ENCODE measurements around the gene MAGEA8.
"Not testable (repeated sequence)": the region's sequence is repeated elsewhere in the genome, so short reads cannot be mapped to it uniquely, and the experiment has no call there.

MAGEA8 gene

GRCh38 chrX:149903889-149904748, 23.1 kb downstream of the MAGEA8 start:
- no peak for DNase-seq (ENCODE audit: low read depth in 2 of 2)

- no peak for DNase-seq (ENCODE audit: low read depth in 2 of 2)
Observed at GRCh38 chrX:149908308-149908707, 27.3 kb downstream of the MAGEA8 start.

- DNase-seq (ENCODE audit: low read depth in 2 of 2), result no peak
Observed at GRCh38 chrX:149908727-149909126, 27.7 kb downstream of the MAGEA8 start.

- DNase-seq (ENCODE audit: low read depth in 2 of 2), result no peak
Observed at GRCh38 chrX:149909324-149910177, 28.6 kb downstream of the MAGEA8 start.

GRCh38 chrX:149910178-149910695, 29.3 kb downstream of the MAGEA8 start:
- no peak for DNase-seq (ENCODE audit: low read depth in 2 of 2)

GRCh38 chrX:149916745-149917392, 35.9 kb downstream of the MAGEA8 start:
- DNase-seq (ENCODE audit: low read depth in 2 of 2), result no peak

GRCh38 chrX:149923836-149924235, 42.9 kb downstream of the MAGEA8 start:
- not testable (repeated sequence) for DNase-seq (ENCODE audit: low read depth in 2 of 2)

GRCh38 chrX:149924434-149924833, 43.5 kb downstream of the MAGEA8 start:
- DNase-seq (ENCODE audit: low read depth in 2 of 2), result not testable (repeated sequence)

GRCh38 chrX:149927245-149927963, 46.4 kb downstream of the MAGEA8 start:
- not testable (repeated sequence) for DNase-seq (ENCODE audit: low read depth in 2 of 2)

- DNase-seq (ENCODE audit: low read depth in 2 of 2), result not testable (repeated sequence)
Observed at GRCh38 chrX:149927964-149928258, 46.9 kb downstream of the MAGEA8 start.

- not testable (repeated sequence) for DNase-seq (ENCODE audit: low read depth in 2 of 2)
Observed at GRCh38 chrX:149928635-149929034, 47.7 kb downstream of the MAGEA8 start.

- not testable (repeated sequence) for DNase-seq (ENCODE audit: low read depth in 2 of 2)
Observed at GRCh38 chrX:149929400-149929799, 48.4 kb downstream of the MAGEA8 start, which contains the start of gene HSFX4. HSFX4 (plus strand) TSS chrX:149929573; CDS start chrX:149929645, 72 bp downstream.

GRCh38 chrX:149931355-149931754, 50.4 kb downstream of the MAGEA8 start:
- DNase-seq (ENCODE audit: low read depth in 2 of 2), result not testable (repeated sequence)

GRCh38 chrX:149932150-149932549, 51.2 kb downstream of the MAGEA8 start:
- DNase-seq (ENCODE audit: low read depth in 2 of 2), result not testable (repeated sequence)

GRCh38 chrX:149932970-149933369, 52.0 kb downstream of the MAGEA8 start:
- not testable (repeated sequence) for DNase-seq (ENCODE audit: low read depth in 2 of 2)

- not testable (repeated sequence) for DNase-seq (ENCODE audit: low read depth in 2 of 2)
Observed at GRCh38 chrX:149933547-149933946, 52.6 kb downstream of the MAGEA8 start.

Measured in stimulated activated CD8-positive, alpha-beta memory T cell treated with anti-CD3 and anti-CD28 coated beads, Interleukin-7, amount 100 ng/mL, for 1 hour (primary cell).